Chondrocyte (in vitro differentiated cells): ENCODE measurements around the gene QSOX2. TPM values are rescaled to one million over a fixed set of nuclear protein-coding genes. Genes with fewer than 3 reads are reported as not detected.

Experiments
- DNase-seq: peaks from one replicate; pipeline ENCODE4 v3.0.0; 2021; ENCODE audit warnings: mixed read lengths, low spot score
- H3K27ac Mint-ChIP-seq: one replicate; pipeline ENCODE4 v1.8.0; 2021; ENCODE audit warnings: mild to moderate bottlenecking, moderate library complexity, mixed read lengths; ENCODE audit not compliant: unreplicated experiment
- H3K27me3 Mint-ChIP-seq: 2 replicates; pipeline ENCODE4 v1.8.0; 2021; ENCODE audit warnings: low read depth, mixed read lengths
- H3K36me3 Mint-ChIP-seq: 2 replicates; pipeline ENCODE4 v1.8.0; 2021; ENCODE audit warnings: low read depth, mixed read lengths
- H3K4me1 Mint-ChIP-seq: 2 replicates; pipeline ENCODE4 v1.8.0; 2021; ENCODE audit warnings: low read depth, mild to moderate bottlenecking, mixed read lengths
- H3K4me3 Mint-ChIP-seq: one replicate; pipeline ENCODE4 v1.8.0; 2021; ENCODE audit warnings: mild to moderate bottlenecking, moderate library complexity, mixed read lengths; ENCODE audit not compliant: unreplicated experiment
- H3K9me3 Mint-ChIP-seq: 2 replicates; pipeline ENCODE4 v1.8.0; 2021; ENCODE audit warnings: low read depth, mixed read lengths
- CTCF ChIP-seq: fragments of 200-600 bp; sonication (generic); IDR thresholded peaks from 2 replicates; pipeline ENCODE4 v1.5.0; 2021; ENCODE audit warnings: antibody characterized with exemption, mild to moderate bottlenecking, moderate library complexity
- total RNA-seq: library from RNA; stranded (reverse); gene quantifications from 3 replicates; pipeline ENCODE4 v1.2.1, GENCODE V29; 2021

The QSOX2 gene
- total RNA-seq, 1 donor from 2014 or later = 14.3 TPM

GRCh38 chr9:136254381-136255165, 9.0 kb upstream of the QSOX2 start:
- peak overlapping the region; percentile 22 for H3K27ac Mint-ChIP-seq
- TF ChIP-seq CTCF = no peak
- H3K4me3 Mint-ChIP-seq = no peak overlapping the region
- peaks cover 9% of the 10 kb centered on the region for H3K4me1 Mint-ChIP-seq
- no peaks in the 10 kb centered on the region for H3K9me3 Mint-ChIP-seq
- H3K36me3 Mint-ChIP-seq = no peaks in the 10 kb centered on the region
- no peak for DNase-seq
- H3K27me3 Mint-ChIP-seq = no peaks in the 10 kb centered on the region

GRCh38 chr9:136253246-136254130, 7.9 kb upstream of the QSOX2 start:
- no peak overlapping the region for H3K4me3 Mint-ChIP-seq
- H3K36me3 Mint-ChIP-seq = no peaks in the 10 kb centered on the region
- DNase-seq = no peak
- H3K9me3 Mint-ChIP-seq = no peaks in the 10 kb centered on the region
- H3K27me3 Mint-ChIP-seq = no peaks in the 10 kb centered on the region
- no peak overlapping the region for H3K27ac Mint-ChIP-seq
- H3K4me1 Mint-ChIP-seq = peaks cover 9% of the 10 kb centered on the region
- TF ChIP-seq CTCF = no peak

- H3K4me1 Mint-ChIP-seq = peaks cover 9% of the 10 kb centered on the region
- DNase-seq = no peak
- H3K27me3 Mint-ChIP-seq = no peaks in the 10 kb centered on the region
- no peaks in the 10 kb centered on the region for H3K9me3 Mint-ChIP-seq
- H3K27ac Mint-ChIP-seq = no peak overlapping the region
- H3K4me3 Mint-ChIP-seq = no peak overlapping the region
- TF ChIP-seq CTCF = no peak
- H3K36me3 Mint-ChIP-seq = no peaks in the 10 kb centered on the region
These were observed 7.2 kb upstream of the QSOX2 start for GRCh38 chr9:136252846-136253245.

- Mint-ChIP-seq H3K4me1 (peaks cover 9% of the 10 kb centered on the region), H3K27me3 (no peaks in the 10 kb centered on the region), H3K27ac (no peak overlapping the region), H3K4me3 (no peak overlapping the region), H3K36me3 (no peaks in the 10 kb centered on the region), H3K9me3 (no peaks in the 10 kb centered on the region)
- no peak for TF ChIP-seq CTCF
- DNase-seq = no peak
These were observed 6.7 kb upstream of the QSOX2 start for GRCh38 chr9:136252281-136252680.

GRCh38 chr9:136251264-136252115, 5.9 kb upstream of the QSOX2 start:
- no peaks in the 10 kb centered on the region for H3K27me3 Mint-ChIP-seq
- no peak for DNase-seq
- H3K4me3 Mint-ChIP-seq = no peak overlapping the region
- no peaks in the 10 kb centered on the region for H3K36me3 Mint-ChIP-seq
- no peak for TF ChIP-seq CTCF
- H3K4me1 Mint-ChIP-seq = peaks cover 9% of the 10 kb centered on the region
- no peaks in the 10 kb centered on the region for H3K9me3 Mint-ChIP-seq
- no peak overlapping the region for H3K27ac Mint-ChIP-seq
